UCSD-AML1 (cell line): ENCODE results near the gene HAUS1.
"Not testable (repeated sequence)": the region's sequence is repeated elsewhere in the genome, so short reads cannot be mapped to it uniquely, and the experiment has no call there.

ENCODE experiments used
- DNase-seq: peaks from one replicate; lab custom pipeline; 2025; ENCODE audit not compliant: unreplicated experiment; lab: John Stamatoyannopoulos, UW

The HAUS1 gene

GRCh38 chr18:46155641-46156051 lies 51.5 kb downstream of the HAUS1 start:
- no peak for DNase-seq

- no peak for DNase-seq
Observed at GRCh38 chr18:46156124-46156745, 52.0 kb downstream of the HAUS1 start.

GRCh38 chr18:46156843-46157242 lies 52.7 kb downstream of the HAUS1 start:
- DNase-seq, result no peak

GRCh38 chr18:46158499-46158898 lies 54.3 kb downstream of the HAUS1 start:
- no peak for DNase-seq

GRCh38 chr18:46160050-46160798 lies 56.0 kb downstream of the HAUS1 start:
- DNase-seq, result no peak

- DNase-seq, result not testable (repeated sequence)
Observed at GRCh38 chr18:46160840-46161239, 56.7 kb downstream of the HAUS1 start.

GRCh38 chr18:46161703-46162396 lies 57.7 kb downstream of the HAUS1 start:
- DNase-seq, result no peak

GRCh38 chr18:46163091-46163490 lies 58.9 kb downstream of the HAUS1 start:
- DNase-seq, result no peak

- no peak for DNase-seq
Observed at GRCh38 chr18:46163941-46164499, 59.8 kb downstream of the HAUS1 start.

- DNase-seq, result not testable (repeated sequence)
Observed at GRCh38 chr18:46164502-46164901, 60.3 kb downstream of the HAUS1 start.

- no peak for DNase-seq
Observed at GRCh38 chr18:46164920-46165319, 60.7 kb downstream of the HAUS1 start.

- no peak for DNase-seq
Observed at GRCh38 chr18:46166261-46166970, 62.2 kb downstream of the HAUS1 start.

- DNase-seq, result no peak
Observed at GRCh38 chr18:46167971-46168370, 63.8 kb downstream of the HAUS1 start.

- DNase-seq, result no peak
Observed at GRCh38 chr18:46169464-46169941, 65.3 kb downstream of the HAUS1 start.

- DNase-seq, result no peak
Observed at GRCh38 chr18:46171331-46171730, 67.1 kb downstream of the HAUS1 start.

GRCh38 chr18:46173393-46174341 lies 69.5 kb downstream of the HAUS1 start:
- DNase-seq, result peak; percentile 95

GRCh38 chr18:46174342-46175041 lies 70.3 kb downstream of the HAUS1 start:
- peak; percentile 45 for DNase-seq

- DNase-seq, result no peak
Observed at GRCh38 chr18:46176001-46176400, 71.8 kb downstream of the HAUS1 start.
